H9 (cell line): ENCODE measurements around the gene WIPI1. TPM values are rescaled to one million over a fixed set of nuclear protein-coding genes. Genes with fewer than 3 reads are reported as not detected.

Experiments
- DNase-seq: peaks from one replicate; pipeline ENCODE4 v3.0.0-alpha.2; 2017
- H2AFZ ChIP-seq: one replicate; pipeline ENCODE4 v1.6.1; 2013; ENCODE audit warnings: mild to moderate bottlenecking, low read length, control low read depth, moderate library complexity
- H2AK5ac ChIP-seq: 2 replicates; pipeline ENCODE4 v1.6.1; 2013; ENCODE audit warnings: low read length, control low read depth, mixed read lengths; ENCODE audit not compliant: insufficient read length
- H2BK120ac ChIP-seq: one replicate; pipeline ENCODE4 v1.6.1; 2013; ENCODE audit warnings: low read depth, mild to moderate bottlenecking, low read length, control low read depth, inconsistent platforms; ENCODE audit not compliant: poor library complexity, severe bottlenecking
- H2BK12ac ChIP-seq: 2 replicates; pipeline ENCODE4 v1.6.1; 2013; ENCODE audit warnings: low read length, control low read depth, mixed read lengths, low read depth; ENCODE audit not compliant: insufficient read length
- H2BK15ac ChIP-seq: 2 replicates; pipeline ENCODE4 v1.6.1; 2013; ENCODE audit warnings: low read depth, low read length, control low read depth
- H2BK20ac ChIP-seq: one replicate; pipeline ENCODE4 v1.6.1; 2013; ENCODE audit warnings: low read depth, mild to moderate bottlenecking, low read length, control low read depth, inconsistent platforms; ENCODE audit not compliant: poor library complexity, severe bottlenecking
- H2BK5ac ChIP-seq: 2 replicates; pipeline ENCODE4 v1.6.1; 2013; ENCODE audit warnings: low read length, control low read depth, mixed read lengths; ENCODE audit not compliant: insufficient read length
- H3K14ac ChIP-seq: 2 replicates; pipeline ENCODE4 v1.6.1; 2013; ENCODE audit warnings: low read length, control low read depth; ENCODE audit not compliant: insufficient read depth
- H3K18ac ChIP-seq: 2 replicates; pipeline ENCODE4 v1.6.1; 2013; ENCODE audit warnings: low read depth, mild to moderate bottlenecking, mixed read lengths, low read length, control low read depth; ENCODE audit not compliant: insufficient read length
- H3K23ac ChIP-seq: 2 replicates; pipeline ENCODE4 v1.6.1; 2013; ENCODE audit warnings: low read length, control low read depth, mixed read lengths, low read depth; ENCODE audit not compliant: insufficient read length
- H3K23me2 ChIP-seq: 2 replicates; pipeline ENCODE4 v1.6.1; 2013; ENCODE audit warnings: low read depth, mild to moderate bottlenecking, mixed read lengths, low read length, control low read depth; ENCODE audit not compliant: insufficient read length, poor library complexity, severe bottlenecking
- H3K27ac ChIP-seq: 2 replicates; pipeline ENCODE4 v1.5.1; 2013; ENCODE audit warnings: low read length, control low read depth, mixed read lengths, low read depth; ENCODE audit not compliant: insufficient read length
- H3K27me3 ChIP-seq: 2 replicates; pipeline ENCODE4 v1.6.1; 2013; ENCODE audit warnings: low read length, control low read depth, inconsistent platforms; ENCODE audit not compliant: insufficient read depth
- H3K4ac ChIP-seq: 2 replicates; pipeline ENCODE4 v1.6.1; 2013; ENCODE audit warnings: low read depth, mild to moderate bottlenecking, control low read depth, inconsistent platforms, low read length, moderate library complexity
- H3K4me1 ChIP-seq: 2 replicates; pipeline ENCODE4 v1.6.1; 2013; ENCODE audit warnings: low read length, control low read depth, inconsistent platforms; ENCODE audit not compliant: insufficient read depth
- H3K4me2 ChIP-seq: 2 replicates; pipeline ENCODE4 v1.6.1; 2013; ENCODE audit warnings: low read length, control low read depth, mixed read lengths; ENCODE audit not compliant: insufficient read length, insufficient read depth
- H3K56ac ChIP-seq: 2 replicates; pipeline ENCODE4 v1.6.1; 2013; ENCODE audit warnings: low read depth, mild to moderate bottlenecking, mixed read lengths, low read length, control low read depth; ENCODE audit not compliant: insufficient read length
- H3K79me1 ChIP-seq: 2 replicates; pipeline ENCODE4 v1.6.1; 2013; ENCODE audit warnings: low read depth, mild to moderate bottlenecking, moderate library complexity, low read length, control low read depth, inconsistent platforms; ENCODE audit not compliant: insufficient read depth, poor library complexity, severe bottlenecking
- H3K79me2 ChIP-seq: 2 replicates; pipeline ENCODE4 v1.6.1; 2013; ENCODE audit warnings: low read length, control low read depth, inconsistent platforms; ENCODE audit not compliant: insufficient read depth
- H3K9ac ChIP-seq: 2 replicates; pipeline ENCODE4 v1.6.1; 2013; ENCODE audit warnings: low read length, control low read depth, mixed read lengths; ENCODE audit not compliant: insufficient read length; ENCODE audit errors: extremely low read depth
- H3K9me3 ChIP-seq: one replicate; pipeline ENCODE4 v1.6.1; 2013; ENCODE audit warnings: low read depth, low read length, inconsistent platforms; ENCODE audit not compliant: control insufficient read depth
- H3T11ph ChIP-seq: one replicate; pipeline ENCODE4 v1.6.1; 2013; ENCODE audit warnings: mild to moderate bottlenecking, low read length, control low read depth, inconsistent platforms
- H4K20me1 ChIP-seq: one replicate; pipeline ENCODE4 v1.6.1; 2013; ENCODE audit not compliant: control insufficient read depth, insufficient read length, insufficient read depth
- H4K5ac ChIP-seq: 2 replicates; pipeline ENCODE4 v1.6.1; 2013; ENCODE audit warnings: low read depth, mild to moderate bottlenecking, mixed read lengths, low read length, control low read depth; ENCODE audit not compliant: insufficient read length
- H4K8ac ChIP-seq: replicated peaks from 2 replicates; pipeline ENCODE4 v1.6.1; 2013; ENCODE audit warnings: low read length, control low read depth, mixed read lengths, low read depth; ENCODE audit not compliant: insufficient read length
- H4K91ac ChIP-seq: 2 replicates; pipeline ENCODE4 v1.6.1; 2013; ENCODE audit warnings: low read depth, mild to moderate bottlenecking, moderate library complexity, mixed read lengths, low read length, control low read depth; ENCODE audit not compliant: insufficient read length
- H3K27ac Mint-ChIP-seq, 3 experiments: 2 replicates in 2 of 3; 3 replicates in 1 of 3; pipeline ENCODE4 v1.8.0; 2020 to 2021; ENCODE audit warnings: mixed read lengths in 3 of 3, mild to moderate bottlenecking in 1 of 3, moderate library complexity in 1 of 3
- H3K27me3 Mint-ChIP-seq: 2 replicates; pipeline ENCODE4 v1.8.0; 2021; ENCODE audit warnings: low read depth, mild to moderate bottlenecking, moderate library complexity, mixed read lengths
- H3K36me3 Mint-ChIP-seq, 3 experiments: 2 replicates in 2 of 3; 3 replicates in 1 of 3; pipeline ENCODE4 v1.8.0; 2020 to 2021; ENCODE audit warnings: low read depth in 3 of 3, mixed read lengths in 3 of 3; ENCODE audit not compliant: insufficient read depth in 1 of 3
- H3K4me1 Mint-ChIP-seq, 2 experiments: 2 replicates each; pipeline ENCODE4 v1.8.0; 2020; ENCODE audit warnings: mixed read lengths in 2 of 2
- H3K4me3 Mint-ChIP-seq, 2 experiments: 2 replicates in 1 of 2; 3 replicates in 1 of 2; pipeline ENCODE4 v1.8.0; 2020 to 2021; ENCODE audit warnings: mild to moderate bottlenecking in 2 of 2, mixed read lengths in 2 of 2, moderate library complexity in 1 of 2
- H3K9me3 Mint-ChIP-seq, 2 experiments: 2 replicates in 1 of 2; 3 replicates in 1 of 2; pipeline ENCODE4 v1.8.0; 2020; ENCODE audit warnings: mild to moderate bottlenecking in 2 of 2, mixed read lengths in 2 of 2, moderate library complexity in 1 of 2
- WGBS: extraction: QIAGEN DNeasy Blood & Tissue Kit; methylation state at CpG from one replicate; pipeline ENCODE4 v1.1.7; 2013; ENCODE audit warnings: missing lambda C conversion rate, low lambda C conversion rate, mixed read lengths; ENCODE audit not compliant: insufficient read length; ENCODE audit errors: extremely low coverage; 5-methylcytosine and 5-hydroxymethylcytosine counted together
- total RNA-seq: library from RNA; stranded (reverse); gene quantifications from 2 replicates; pipeline ENCODE4 v1.2.1, GENCODE V29; 2021
- TF ChIP-seq, protein P1 (sequence below): fragments of 200-600 bp; sonication (generic); conservative IDR thresholded peaks from 3 replicates; pipeline ENCODE4 v1.8.0; 2021; ENCODE audit warnings: antibody characterized with exemption, mild to moderate bottlenecking

The WIPI1 gene
- total RNA-seq, 1 experiment from 2014 or later: 15.4 TPM

DNA sequence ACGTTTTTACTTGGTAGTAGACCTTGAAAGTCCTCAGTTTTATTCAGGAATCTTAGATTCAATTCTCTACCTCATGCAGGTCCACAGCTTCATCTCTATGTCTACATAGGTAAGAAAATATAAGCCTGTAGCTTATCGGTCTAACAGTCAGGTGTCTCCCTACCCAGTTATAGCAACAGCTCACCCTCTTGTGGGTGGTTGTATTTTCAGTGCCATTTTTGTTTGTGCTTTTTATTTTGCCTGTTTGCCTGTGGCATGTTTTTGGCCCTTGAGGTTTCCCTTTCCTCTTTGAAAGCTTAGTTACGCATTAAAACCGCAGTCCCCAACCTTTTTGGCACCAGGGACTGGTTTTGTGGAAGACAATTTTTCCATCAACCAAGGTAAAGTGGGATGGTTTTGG, 23.6 kb upstream of the WIPI1 start:
- Histone ChIP-seq H3K27me3 (no peaks in the 10 kb centered on the region), H3K9ac (no peak overlapping the region), H2BK120ac (no peak overlapping the region), H3K23ac (no peak overlapping the region), H3K4ac (no peak overlapping the region), H3K79me2 (no peaks in the 10 kb centered on the region), H4K5ac (no peak overlapping the region), H2AK5ac (no peak overlapping the region), H4K20me1 (no peaks in the 10 kb centered on the region), H3K14ac (no peak overlapping the region), H3K27ac (no peak overlapping the region), H3K18ac (no peak overlapping the region), H2BK12ac (no peak overlapping the region), H2BK15ac (no peak overlapping the region), H2BK20ac (no peak overlapping the region), H3T11ph (no peak overlapping the region), H3K56ac (no peak overlapping the region), H3K4me1 (no peaks in the 10 kb centered on the region), H3K79me1 (no peaks in the 10 kb centered on the region), H3K4me2 (no peak overlapping the region), H2AFZ (no peak overlapping the region), H4K8ac (no peak overlapping the region), H3K23me2 (no peaks in the 10 kb centered on the region), H4K91ac (no peak overlapping the region), H2BK5ac (no peak overlapping the region), H3K9me3 (no peaks in the 10 kb centered on the region)
- no peak for DNase-seq
- no CpG with 5 or more reads among the region's 4 CpGs for WGBS
- Mint-ChIP-seq H3K36me3 (no peaks in the 10 kb centered on the region), H3K9me3 (no peaks in the 10 kb centered on the region), H3K4me3 (no peak overlapping the region), H3K27me3 (peaks cover 5% of the 10 kb centered on the region; the same call in 1 of the 2 replicates), H3K4me1 (peaks cover 4 to 5% of the 10 kb centered on the region in 2 experiments; a peak in 3 of 4 replicates), H3K27ac (no peak overlapping the region)
- TF ChIP-seq, protein P1, sequence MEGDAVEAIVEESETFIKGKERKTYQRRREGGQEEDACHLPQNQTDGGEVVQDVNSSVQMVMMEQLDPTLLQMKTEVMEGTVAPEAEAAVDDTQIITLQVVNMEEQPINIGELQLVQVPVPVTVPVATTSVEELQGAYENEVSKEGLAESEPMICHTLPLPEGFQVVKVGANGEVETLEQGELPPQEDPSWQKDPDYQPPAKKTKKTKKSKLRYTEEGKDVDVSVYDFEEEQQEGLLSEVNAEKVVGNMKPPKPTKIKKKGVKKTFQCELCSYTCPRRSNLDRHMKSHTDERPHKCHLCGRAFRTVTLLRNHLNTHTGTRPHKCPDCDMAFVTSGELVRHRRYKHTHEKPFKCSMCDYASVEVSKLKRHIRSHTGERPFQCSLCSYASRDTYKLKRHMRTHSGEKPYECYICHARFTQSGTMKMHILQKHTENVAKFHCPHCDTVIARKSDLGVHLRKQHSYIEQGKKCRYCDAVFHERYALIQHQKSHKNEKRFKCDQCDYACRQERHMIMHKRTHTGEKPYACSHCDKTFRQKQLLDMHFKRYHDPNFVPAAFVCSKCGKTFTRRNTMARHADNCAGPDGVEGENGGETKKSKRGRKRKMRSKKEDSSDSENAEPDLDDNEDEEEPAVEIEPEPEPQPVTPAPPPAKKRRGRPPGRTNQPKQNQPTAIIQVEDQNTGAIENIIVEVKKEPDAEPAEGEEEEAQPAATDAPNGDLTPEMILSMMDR: no peak
